ENCODE measurements around the gene AMT. TPM values are rescaled to one million over a fixed set of nuclear protein-coding genes. Genes with fewer than 3 reads are reported as not detected.
A peak's percentile ranks its signal among the peaks of the same experiment; 100 is the strongest.

Gene AMT
- total and polyA plus RNA-seq, 2 of the 13 experiments (the other 11 are each of a cell fraction or from before 2014, with no cell fraction given), result 35.3 to 59.0 TPM

- TF ChIP-seq, protein P1, sequence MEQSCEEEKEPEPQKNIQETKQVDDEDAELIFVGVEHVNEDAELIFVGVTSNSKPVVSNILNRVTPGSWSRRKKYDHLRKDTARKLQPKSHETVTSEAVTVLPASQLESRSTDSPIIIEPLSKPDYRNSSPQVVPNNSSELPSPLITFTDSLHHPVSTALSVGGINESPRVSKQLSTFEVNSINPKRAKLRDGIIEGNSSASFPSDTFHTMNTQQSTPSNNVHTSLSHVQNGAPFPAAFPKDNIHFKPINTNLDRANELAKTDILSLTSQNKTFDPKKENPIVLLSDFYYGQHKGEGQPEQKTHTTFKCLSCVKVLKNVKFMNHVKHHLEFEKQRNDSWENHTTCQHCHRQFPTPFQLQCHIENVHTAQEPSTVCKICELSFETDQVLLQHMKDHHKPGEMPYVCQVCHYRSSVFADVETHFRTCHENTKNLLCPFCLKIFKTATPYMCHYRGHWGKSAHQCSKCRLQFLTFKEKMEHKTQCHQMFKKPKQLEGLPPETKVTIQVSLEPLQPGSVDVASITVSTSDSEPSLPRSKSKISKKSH (CRISPR knock-in tag; IDR thresholded peaks at IDR 0.05; ENCODE audit: borderline replicate concordance), result 0 out of 2 replicates have a peak, but pooled peaks have one; percentile 16
- TF ChIP-seq CBX1 (IDR thresholded peaks at IDR 0.05; ENCODE audit: low read depth) (no peak), SP1 (IDR thresholded peaks at IDR 0.05) (no peak), SP1 (CRISPR knock-in tag; IDR thresholded peaks at IDR 0.05) (0 out of 2 replicates have a peak, but pooled peaks have one; percentile 1), ZFP62 (CRISPR knock-in tag; IDR thresholded peaks at IDR 0.05) (no peak), TCF7 (IDR thresholded peaks at IDR 0.05; ENCODE audit: low read depth) (no peak), PAX8 (CRISPR knock-in tag; IDR thresholded peaks at IDR 0.05; ENCODE audit: borderline replicate concordance) (0 out of 2 replicates have a peak, but pooled peaks have one; percentile 81), GRHL1 (CRISPR knock-in tag; conservative IDR thresholded peaks at IDR 0.05) (no peak), EZH2 (conservative IDR thresholded peaks at IDR 0.05; ENCODE audit: low read depth, low read length) (no peak), ZNF18 (CRISPR knock-in tag; IDR thresholded peaks at IDR 0.05; ENCODE audit: insufficient replicate concordance) (no peak), KLF12 (CRISPR knock-in tag; IDR thresholded peaks at IDR 0.05; ENCODE audit: borderline replicate concordance) (no peak), ATRX (CRISPR knock-in tag; IDR thresholded peaks at IDR 0.05; ENCODE audit: borderline replicate concordance) (no peak), THYN1 (CRISPR knock-in tag; IDR thresholded peaks at IDR 0.05; ENCODE audit: borderline replicate concordance, low read depth) (0 out of 2 replicates have a peak, but pooled peaks have one; percentile 4), MATR3 (CRISPR knock-in tag; IDR thresholded peaks at IDR 0.05) (no peak), HDAC2 (CRISPR knock-in tag; IDR thresholded peaks at IDR 0.05) (0 out of 2 replicates have a peak, but pooled peaks have one; percentile 5), ZNF256 (CRISPR knock-in tag; conservative IDR thresholded peaks at IDR 0.05) (0 out of 2 replicates have a peak, but pooled peaks have one; percentile 31), ZNF383 (CRISPR knock-in tag; IDR thresholded peaks at IDR 0.05; ENCODE audit: borderline replicate concordance) (peak; percentile 61; the same call in 1 of the 2 replicates), ZNF343 (CRISPR knock-in tag; IDR thresholded peaks at IDR 0.05) (peak; percentile 43; the same call in 1 of the 2 replicates), MED13 (CRISPR knock-in tag; IDR thresholded peaks at IDR 0.05) (no peak), TGIF2 (CRISPR knock-in tag; IDR thresholded peaks at IDR 0.05) (peak; percentile 6; the same call in 1 of the 2 replicates), ZFP37 (CRISPR knock-in tag; IDR thresholded peaks at IDR 0.05; ENCODE audit: borderline replicate concordance) (no peak), AKAP8 (CRISPR knock-in tag; IDR thresholded peaks at IDR 0.05) (peak; percentile 77; the same call in 1 of the 2 replicates)
- TF ChIP-seq, protein P2, sequence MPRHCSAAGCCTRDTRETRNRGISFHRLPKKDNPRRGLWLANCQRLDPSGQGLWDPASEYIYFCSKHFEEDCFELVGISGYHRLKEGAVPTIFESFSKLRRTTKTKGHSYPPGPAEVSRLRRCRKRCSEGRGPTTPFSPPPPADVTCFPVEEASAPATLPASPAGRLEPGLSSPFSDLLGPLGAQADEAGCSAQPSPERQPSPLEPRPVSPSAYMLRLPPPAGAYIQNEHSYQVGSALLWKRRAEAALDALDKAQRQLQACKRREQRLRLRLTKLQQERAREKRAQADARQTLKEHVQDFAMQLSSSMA (CRISPR knock-in tag; IDR thresholded peaks at IDR 0.05), result 0 out of 2 replicates have a peak, but pooled peaks have one; percentile 10
- TF ChIP-seq, protein P3, sequence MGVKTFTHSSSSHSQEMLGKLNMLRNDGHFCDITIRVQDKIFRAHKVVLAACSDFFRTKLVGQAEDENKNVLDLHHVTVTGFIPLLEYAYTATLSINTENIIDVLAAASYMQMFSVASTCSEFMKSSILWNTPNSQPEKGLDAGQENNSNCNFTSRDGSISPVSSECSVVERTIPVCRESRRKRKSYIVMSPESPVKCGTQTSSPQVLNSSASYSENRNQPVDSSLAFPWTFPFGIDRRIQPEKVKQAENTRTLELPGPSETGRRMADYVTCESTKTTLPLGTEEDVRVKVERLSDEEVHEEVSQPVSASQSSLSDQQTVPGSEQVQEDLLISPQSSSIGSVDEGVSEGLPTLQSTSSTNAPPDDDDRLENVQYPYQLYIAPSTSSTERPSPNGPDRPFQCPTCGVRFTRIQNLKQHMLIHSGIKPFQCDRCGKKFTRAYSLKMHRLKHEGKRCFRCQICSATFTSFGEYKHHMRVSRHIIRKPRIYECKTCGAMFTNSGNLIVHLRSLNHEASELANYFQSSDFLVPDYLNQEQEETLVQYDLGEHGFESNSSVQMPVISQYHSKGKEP (CRISPR knock-in tag; IDR thresholded peaks at IDR 0.05), result no peak
These were observed 339 bp downstream of the AMT start (continued) for GRCh38 chr3:49421890-49422378.

All from HepG2 (cell line).